Stomach (tissue), 9 donors: ENCODE measurements around the gene CNP. TPM values are rescaled to one million over a fixed set of nuclear protein-coding genes. Genes with fewer than 3 reads are reported as not detected.

Source experiments
- DNase-seq, 2 donors: peaks; one replicate each; pipeline versions ENCODE4 v3.0.0 to v3.0.0-alpha.2; 2013 to 2019
- H3K27ac ChIP-seq, 5 donors: fragments of 200-600 bp in 4 of 5; sonication (generic) in 4 of 5; one replicate each; pipeline ENCODE4 v1.5.1; 2013 to 2019; ENCODE audit warnings: mild to moderate bottlenecking in 1 of 5, moderate library complexity in 1 of 5
- H3K27me3 ChIP-seq, 3 donors: fragments of 200-600 bp; sonication (generic); one replicate each; pipeline ENCODE4 v1.5.1; 2017 to 2019; ENCODE audit warnings: mixed run types in 1 of 3
- H3K36me3 ChIP-seq, 4 donors: fragments of 200-600 bp; sonication (generic); 1 replicate in 3 of 4; 2 replicates in 1 of 4; pipeline ENCODE4 v1.5.1; 2016 to 2019
- H3K4me1 ChIP-seq, 4 donors: fragments of 200-600 bp; sonication (generic); one replicate each; pipeline ENCODE4 v1.5.1; 2016 to 2019
- H3K4me3 ChIP-seq, 4 donors: fragments of 200-600 bp; sonication (generic) in 3 of 4; one replicate each; pipeline ENCODE4 v1.5.1; 2016 to 2019; ENCODE audit warnings: mild to moderate bottlenecking in 1 of 4
- H3K9me3 ChIP-seq, 4 donors: fragments of 200-600 bp; sonication (generic); one replicate each; pipeline ENCODE4 v1.5.1; 2016 to 2019
- CTCF ChIP-seq, 7 experiments: fragments of 450-650 bp in 4 of 7; fragments of 200-600 bp in 3 of 7; sonication (generic) in 3 of 7; IDR thresholded peaks; one replicate each; pipeline ENCODE4 v1.5.1; 2016 to 2019; ENCODE audit warnings: antibody characterized with exemption in 7 of 7, control low read depth in 2 of 7, mild to moderate bottlenecking in 1 of 7
- EP300 ChIP-seq: sonication (generic); formaldehyde crosslinking; IDR thresholded peaks from one replicate; pipeline ENCODE4 v1.6.1; 2017; ENCODE audit warnings: antibody characterized with exemption
- POLR2A ChIP-seq, 4 donors: fragments of 450-650 bp; IDR thresholded peaks; one replicate each; pipeline ENCODE4 v1.6.1; 2016; ENCODE audit warnings: antibody characterized with exemption in 4 of 4, control low read depth in 2 of 4, mild to moderate bottlenecking in 1 of 4, moderate library complexity in 1 of 4
- POLR2AphosphoS5 ChIP-seq, 3 donors: sonication (generic); formaldehyde crosslinking; IDR thresholded peaks; one replicate each; pipeline ENCODE4 v1.6.1; 2016; ENCODE audit warnings: antibody characterized with exemption in 3 of 3
- WGBS, 5 donors: extraction: QIAGEN DNeasy Blood & Tissue Kit in 3 of 5; methylation state at CpG; one replicate each; pipeline versions ENCODE4 v1.1.5 to v1.1.7; 2013 to 2018; 5-methylcytosine and 5-hydroxymethylcytosine counted together
- intact Hi-C: fragments of 100-400 bp; cut with DNase I; formaldehyde crosslinking; loops from one replicate; pipeline ENCODE4 v1.15.1; 2023; ENCODE audit warnings: low total_unique reads
- polyA plus RNA-seq, 3 donors: library from polyadenylated mRNA; stranded (reverse); fragments of 200-250 nt; gene quantifications; one replicate each; pipeline ENCODE4 v1.2.3, GENCODE V29; 2013
- total RNA-seq, 5 donors: library from RNA; depleted of rRNA; stranded (reverse); fragments of >200 nt; gene quantifications; one replicate each; pipeline versions ENCODE4 v1.1.0 to v1.2.3, GENCODE V29; 2014 to 2016
- donor health status: healthy with polysubstance abuse.
- donor health status: Bipolar disorder and iron deficiency.
- donor health status: healthy.

CNP gene
- total and polyA plus RNA-seq, 8 donors = 21.0 to 47.2 (median 29.1) TPM

DNA sequence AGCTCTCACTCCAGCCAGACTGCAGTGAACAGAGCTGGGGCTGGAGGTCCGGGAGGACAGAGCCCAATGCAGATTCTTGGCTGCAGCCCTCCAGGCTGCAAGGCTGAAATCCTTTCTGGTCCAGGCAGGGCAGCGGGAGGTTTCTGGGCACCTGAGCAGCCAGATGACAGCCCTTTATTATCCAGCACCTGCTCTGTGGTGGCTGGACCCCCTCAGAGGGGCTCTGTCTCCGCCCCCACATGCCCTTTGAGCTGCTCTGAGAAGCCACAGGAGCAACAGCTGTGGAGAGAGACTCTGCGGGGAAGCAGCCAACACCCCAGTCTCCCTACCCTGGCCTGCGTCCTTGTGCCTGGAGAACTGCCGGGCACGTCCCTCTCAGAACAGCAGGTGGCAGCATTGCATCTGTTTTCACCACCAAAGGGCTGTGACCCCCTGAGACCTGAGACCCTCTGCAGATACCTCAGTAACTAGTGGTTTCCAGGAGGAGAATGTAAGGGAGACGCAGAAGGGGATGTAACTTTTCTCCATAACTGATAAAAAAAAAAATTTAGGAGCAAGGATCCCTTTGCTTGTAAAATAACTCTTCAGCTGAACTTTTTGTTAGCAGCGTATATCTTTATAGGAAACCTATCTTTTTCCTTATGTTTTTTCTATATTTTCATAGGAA, 3.7 kb upstream of the CNP start:
- Histone ChIP-seq H3K4me1 (peaks cover 16 to 25% (median 24%) of the 10 kb centered on the region in 4 donors), H3K36me3 (peaks cover 0 to under 1% (median under 1%) of the 10 kb centered on the region in 4 donors), H3K4me3 (no peak overlapping the region), H3K27ac (no peak overlapping the region), H3K27me3 (no peaks in the 10 kb centered on the region), H3K9me3 (no peaks in the 10 kb centered on the region)
- peak; percentile 80 to 92 for DNase-seq
- TF ChIP-seq CTCF (IDR thresholded peaks at IDR 0.05) (peak in 5 of 7 experiments; percentile 64 to 90 (median 82)), POLR2AphosphoS5 (IDR thresholded peaks at IDR 0.05) (peak in 1 of 3 donors; percentile 49), EP300 (no peak), POLR2A (IDR thresholded peaks at IDR 0.05) (no peak)
- intact Hi-C loops = loop anchor here (5.0 kb wide), 2 partner anchors 64 to 154 kb away; no protein-coding TSS in a partner anchor
- WGBS, 5 donors = 22 to 24% (median 22%) methylated on average over 8 to 9 of the region's 9 CpGs

DNA sequence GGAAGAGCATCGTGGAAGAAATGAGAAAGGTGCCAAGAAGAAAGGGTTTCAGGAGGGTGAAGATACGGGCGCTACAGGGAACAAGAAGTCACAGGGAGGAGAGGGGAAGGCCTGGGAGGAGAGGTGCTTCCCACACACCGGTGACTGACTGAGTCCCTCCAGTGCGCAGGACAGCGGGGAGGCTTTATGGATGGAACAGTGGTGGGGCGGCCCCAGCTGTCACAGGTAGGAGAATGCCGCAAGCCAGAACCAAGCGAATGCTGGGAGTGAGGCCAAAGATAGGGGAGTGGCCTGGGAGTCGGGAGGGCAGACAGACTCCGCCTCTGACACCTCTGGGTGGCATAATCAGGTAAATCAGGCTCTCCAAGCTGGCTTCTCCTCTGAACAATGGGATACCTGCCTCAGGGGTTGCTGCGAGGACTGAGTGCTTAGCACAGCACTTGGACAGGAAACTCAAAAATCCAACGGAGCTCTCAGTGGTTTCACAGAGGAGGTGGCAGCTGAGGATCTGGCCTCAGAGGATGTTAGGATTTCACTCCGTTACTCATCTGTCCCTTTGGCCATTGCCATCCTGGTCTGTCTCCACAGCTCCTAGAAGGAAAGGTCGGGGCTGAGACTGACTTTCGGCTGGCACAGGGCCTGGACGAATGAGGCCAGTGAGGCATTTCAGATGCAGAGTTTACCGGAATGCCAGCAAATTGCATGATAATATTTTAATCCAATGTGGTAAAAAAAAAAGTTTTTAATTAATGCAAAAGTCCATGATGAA, 717 bp upstream of the CNP start:
- Histone ChIP-seq H3K4me3 (peak overlapping the region; percentile 72 to 93 (median 85)), H3K4me1 (peaks cover 21 to 55% (median 46%) of the 10 kb centered on the region in 4 donors), H3K27me3 (no peaks in the 10 kb centered on the region), H3K9me3 (no peaks in the 10 kb centered on the region), H3K36me3 (peaks cover 5 to 30% (median 28%) of the 10 kb centered on the region in 4 donors), H3K27ac (peak overlapping the region; percentile 84 to 94 (median 91))
- 3 to 7% (median 4%) methylated on average over 18 of the region's 18 CpGs for WGBS, 5 donors
- peak; percentile 89 to 90 for DNase-seq
- TF ChIP-seq POLR2A (IDR thresholded peaks at IDR 0.05) = no peak
- peak in 2 of 3 donors; percentile 4 to 58 for TF ChIP-seq POLR2AphosphoS5 (IDR thresholded peaks at IDR 0.05)
- intact Hi-C loops = no loop called here

DNA sequence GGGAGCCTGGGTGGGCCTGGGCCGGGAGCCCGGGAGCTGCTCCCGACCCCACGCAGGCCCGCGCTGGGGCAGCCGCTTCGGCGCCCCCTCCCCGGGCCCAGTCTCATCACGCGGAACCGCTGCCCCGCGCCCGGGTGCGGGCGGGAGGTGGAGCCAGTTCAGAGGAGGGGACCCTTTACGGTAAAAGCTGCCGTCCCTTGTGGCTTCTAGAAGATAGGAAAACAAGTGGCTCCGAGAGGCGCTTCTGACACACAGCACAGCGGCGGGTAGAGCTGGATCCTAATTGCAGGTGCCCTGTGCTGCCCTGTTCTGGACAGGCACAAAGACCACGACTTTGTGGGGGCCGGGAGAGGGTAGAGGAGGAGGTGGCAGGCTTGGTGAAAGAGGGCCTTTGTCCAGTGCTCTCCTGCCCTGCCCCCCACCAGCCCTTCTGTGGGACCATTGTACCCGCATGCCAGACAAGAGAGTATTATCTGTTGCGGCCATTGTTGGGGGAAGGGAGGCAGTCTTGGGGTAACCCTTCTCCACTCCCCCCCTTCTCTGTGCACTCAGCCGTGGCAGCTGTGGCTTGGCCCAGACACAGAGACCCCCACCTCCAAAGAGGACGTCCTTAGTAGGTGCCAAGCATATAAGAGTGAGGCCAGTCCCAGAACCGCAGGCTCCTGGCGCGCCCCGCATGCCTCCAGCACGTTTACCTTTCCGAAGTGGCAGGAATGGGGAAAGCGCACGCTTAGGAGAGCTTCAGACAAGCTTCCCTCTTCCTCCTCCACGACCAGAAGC, 736 bp downstream of the CNP start:
- peak in 1 of 2 donors; percentile 73 for DNase-seq
- Histone ChIP-seq H3K4me3 (peak overlapping the region; percentile 72 to 93 (median 85)), H3K36me3 (peaks cover 5 to 45% (median 41%) of the 10 kb centered on the region in 4 donors), H3K4me1 (peaks cover 26 to 70% (median 57%) of the 10 kb centered on the region in 4 donors), H3K27ac (peak overlapping the region; percentile 84 to 94 (median 91)), H3K9me3 (no peaks in the 10 kb centered on the region), H3K27me3 (no peaks in the 10 kb centered on the region)
- 1 to 12% (median 7%) methylated on average over 30 to 39 of the region's 39 CpGs for WGBS, 5 donors
- intact Hi-C loops = no loop called here
- TF ChIP-seq EP300 = no peak
- no peak for TF ChIP-seq POLR2AphosphoS5 (IDR thresholded peaks at IDR 0.05)
- TF ChIP-seq CTCF (IDR thresholded peaks at IDR 0.05) = no peak
- TF ChIP-seq POLR2A (IDR thresholded peaks at IDR 0.05) = no peak

GRCh38 chr17:41967921-41968578, 1.5 kb downstream of the CNP start:
- Histone ChIP-seq H3K4me3 (peak overlapping the region; percentile 72 to 93 (median 85)), H3K4me1 (peaks cover 33 to 72% (median 62%) of the 10 kb centered on the region in 4 donors), H3K36me3 (peaks cover 9 to 52% (median 49%) of the 10 kb centered on the region in 4 donors), H3K27me3 (no peaks in the 10 kb centered on the region), H3K9me3 (no peaks in the 10 kb centered on the region), H3K27ac (peak overlapping the region; percentile 84 to 94 (median 91))
- intact Hi-C loops = no loop called here
- DNase-seq = no peak
- no peak for TF ChIP-seq CTCF (IDR thresholded peaks at IDR 0.05)
- TF ChIP-seq POLR2AphosphoS5 (IDR thresholded peaks at IDR 0.05) = no peak
- TF ChIP-seq POLR2A (IDR thresholded peaks at IDR 0.05) = no peak
- TF ChIP-seq EP300 = no peak
- 84 to 92% (median 86%) methylated on average over 22 to 37 of the region's 37 CpGs for WGBS, 5 donors
